Prostate gland (tissue), 2 donors: ENCODE results near the gene UNC13C. TPM values are rescaled to one million over a fixed set of nuclear protein-coding genes. Genes with fewer than 3 reads are reported as not detected.

Experiments used
- DNase-seq: peaks from one replicate; pipeline ENCODE4 v3.0.0-alpha.2; 2019; ENCODE audit warnings: low spot score
- H3K27ac ChIP-seq, 2 donors: fragments of 200-600 bp; sonication (generic); 2 replicates each; pipeline ENCODE4 v1.5.1; 2017 to 2019
- H3K27me3 ChIP-seq: fragments of 200-600 bp; sonication (generic); replicated peaks from 2 replicates; pipeline ENCODE4 v1.5.1; 2019; ENCODE audit not compliant: insufficient read depth
- H3K36me3 ChIP-seq, 2 donors: fragments of 200-600 bp; sonication (generic); 1 replicate in 1 of 2; 2 replicates in 1 of 2; pipeline versions ENCODE4 v1.5.1 to v1.8.1; 2017 to 2019
- H3K4me1 ChIP-seq: fragments of 200-600 bp; sonication (generic); replicated peaks from 2 replicates; pipeline ENCODE4 v1.5.1; 2019
- H3K4me3 ChIP-seq, 2 donors: fragments of 200-600 bp; sonication (generic); 2 replicates each; pipeline ENCODE4 v1.5.1; 2017 to 2019
- H3K9me3 ChIP-seq: fragments of 200-600 bp; sonication (generic); 2 replicates; pipeline ENCODE4 v1.5.1; 2017
- POLR2A ChIP-seq: fragments of 450-650 bp; IDR thresholded peaks from one replicate; pipeline ENCODE4 v1.6.1; 2016; ENCODE audit warnings: antibody characterized with exemption, mild to moderate bottlenecking
- POLR2AphosphoS5 ChIP-seq: sonication (generic); formaldehyde crosslinking; IDR thresholded peaks from one replicate; pipeline ENCODE4 v1.6.1; 2017; ENCODE audit warnings: antibody characterized with exemption
- WGBS: methylation state at CpG from one replicate; pipeline ENCODE4 v1.1.5; 2018; 5-methylcytosine and 5-hydroxymethylcytosine counted together
- intact Hi-C: fragments of 100-400 bp; cut with DNase I; formaldehyde crosslinking; loops from one replicate; pipeline ENCODE4 v1.14.2; 2022
- total RNA-seq, 2 donors: library from RNA; depleted of rRNA; stranded (reverse); fragments of >200 nt; gene quantifications; one replicate each; pipeline ENCODE4 v1.1.0, GENCODE V29; 2016
- TF ChIP-seq, protein P1 (sequence below), 4 experiments: fragments of 200-600 bp in 2 of 4; fragments of 450-650 bp in 2 of 4; sonication (generic) in 2 of 4; IDR thresholded peaks; 1 replicate in 3 of 4; 2 replicates in 1 of 4; pipeline ENCODE4 v1.5.1; 2016 to 2019; ENCODE audit warnings: antibody characterized with exemption in 4 of 4, mild to moderate bottlenecking in 2 of 4, moderate library complexity in 2 of 4

The UNC13C gene
- total RNA-seq, 2 donors from 2014 or later = 3.6 TPM; not detected in 1

DNA sequence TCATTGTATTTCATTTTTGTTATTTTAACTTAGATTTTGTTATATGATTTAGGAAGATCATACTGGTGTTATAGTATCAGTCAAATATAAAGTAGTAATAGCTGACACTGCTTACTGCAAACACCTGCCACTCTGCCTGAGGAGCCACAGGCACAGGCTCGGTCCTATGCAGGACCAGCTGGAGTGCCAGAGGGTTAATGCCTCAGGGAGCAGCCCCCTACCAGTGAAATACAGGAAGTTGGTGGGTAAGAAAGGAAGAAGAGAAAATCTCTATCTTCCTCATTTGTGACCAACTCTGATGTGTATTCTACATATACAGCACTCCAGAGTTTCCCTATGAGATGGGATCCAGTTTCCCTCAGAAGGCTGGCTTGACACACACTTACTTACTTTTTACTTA lies 593.3 kb downstream of the UNC13C start:
- H3K27me3 ChIP-seq = no peaks in the 10 kb centered on the region
- TF ChIP-seq, protein P1, sequence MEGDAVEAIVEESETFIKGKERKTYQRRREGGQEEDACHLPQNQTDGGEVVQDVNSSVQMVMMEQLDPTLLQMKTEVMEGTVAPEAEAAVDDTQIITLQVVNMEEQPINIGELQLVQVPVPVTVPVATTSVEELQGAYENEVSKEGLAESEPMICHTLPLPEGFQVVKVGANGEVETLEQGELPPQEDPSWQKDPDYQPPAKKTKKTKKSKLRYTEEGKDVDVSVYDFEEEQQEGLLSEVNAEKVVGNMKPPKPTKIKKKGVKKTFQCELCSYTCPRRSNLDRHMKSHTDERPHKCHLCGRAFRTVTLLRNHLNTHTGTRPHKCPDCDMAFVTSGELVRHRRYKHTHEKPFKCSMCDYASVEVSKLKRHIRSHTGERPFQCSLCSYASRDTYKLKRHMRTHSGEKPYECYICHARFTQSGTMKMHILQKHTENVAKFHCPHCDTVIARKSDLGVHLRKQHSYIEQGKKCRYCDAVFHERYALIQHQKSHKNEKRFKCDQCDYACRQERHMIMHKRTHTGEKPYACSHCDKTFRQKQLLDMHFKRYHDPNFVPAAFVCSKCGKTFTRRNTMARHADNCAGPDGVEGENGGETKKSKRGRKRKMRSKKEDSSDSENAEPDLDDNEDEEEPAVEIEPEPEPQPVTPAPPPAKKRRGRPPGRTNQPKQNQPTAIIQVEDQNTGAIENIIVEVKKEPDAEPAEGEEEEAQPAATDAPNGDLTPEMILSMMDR (IDR thresholded peaks at IDR 0.05) = no peak
- no peak for TF ChIP-seq POLR2A
- TF ChIP-seq POLR2AphosphoS5 = no peak
- intact Hi-C loops = no loop called here
- no peaks in the 10 kb centered on the region for H3K36me3 ChIP-seq
- WGBS = 81% methylated on average over 1 of the region's 1 CpG
- no peak for DNase-seq
- no peaks in the 10 kb centered on the region for H3K4me1 ChIP-seq
- H3K4me3 ChIP-seq = no peak overlapping the region
- H3K9me3 ChIP-seq = no peaks in the 10 kb centered on the region
- no peak overlapping the region for H3K27ac ChIP-seq

DNA sequence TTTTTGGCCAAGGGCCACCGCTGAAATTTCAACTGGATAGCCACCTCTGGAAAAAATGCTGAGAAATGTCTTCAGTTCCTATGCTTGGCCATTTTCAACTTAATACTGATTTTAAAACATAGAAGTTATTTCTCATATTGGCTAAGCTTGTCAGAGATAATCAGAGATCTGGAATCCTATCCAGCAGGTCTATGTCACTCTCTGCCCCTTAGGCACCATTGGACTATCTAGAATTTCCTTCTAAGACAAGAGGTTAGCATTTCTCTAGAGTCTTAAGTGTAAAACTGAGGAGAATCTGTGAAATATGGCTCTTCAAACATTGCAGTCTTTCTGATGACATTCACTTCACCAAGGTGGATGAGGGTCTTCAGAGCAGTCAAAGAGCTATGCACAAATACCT lies 597.3 kb downstream of the UNC13C start:
- TF ChIP-seq POLR2A (no peak), POLR2AphosphoS5 (no peak)
- TF ChIP-seq, protein P1 (IDR thresholded peaks at IDR 0.05) = no peak
- WGBS = 94% methylated on average over 1 of the region's 1 CpG

DNA sequence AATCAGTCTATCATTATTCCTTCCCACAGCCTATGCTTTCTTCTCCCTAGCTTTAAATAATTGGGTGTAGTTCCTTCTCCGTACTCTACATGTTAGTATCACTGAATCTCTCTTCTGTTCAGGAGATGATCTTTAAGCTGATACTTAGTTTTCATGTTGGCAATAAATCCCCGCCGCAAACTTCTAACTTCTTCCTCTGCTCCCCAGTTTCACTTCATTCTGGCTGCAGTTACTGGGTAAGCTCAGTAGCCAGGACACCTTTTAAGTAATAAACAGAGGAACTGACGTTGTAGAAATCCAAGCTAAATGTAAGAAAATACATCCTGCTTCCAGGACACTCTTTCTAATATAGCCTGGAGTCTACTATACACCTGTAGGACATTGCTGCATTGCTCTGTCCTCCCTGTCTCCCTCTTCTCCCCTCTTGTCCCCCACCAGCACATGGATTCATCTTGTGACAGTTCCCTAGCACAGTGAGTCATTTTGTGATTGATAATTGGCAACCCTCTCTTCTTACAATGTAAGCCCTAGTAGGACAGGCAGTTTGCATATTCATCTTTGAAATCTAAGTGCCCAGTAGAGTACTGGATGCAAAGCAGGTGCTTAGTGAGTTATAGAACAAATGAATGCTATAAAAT lies 598.2 kb downstream of the UNC13C start:
- H3K27ac ChIP-seq = no peak overlapping the region
- H3K9me3 ChIP-seq = no peaks in the 10 kb centered on the region
- H3K27me3 ChIP-seq = no peaks in the 10 kb centered on the region
- no peak overlapping the region for H3K4me3 ChIP-seq
- TF ChIP-seq, protein P1 (IDR thresholded peaks at IDR 0.05) = no peak
- TF ChIP-seq POLR2A (no peak), POLR2AphosphoS5 (no peak)
- H3K4me1 ChIP-seq = no peaks in the 10 kb centered on the region
- WGBS = 58% methylated on average over 4 of the region's 4 CpGs
- intact Hi-C loops = no loop called here
- DNase-seq = no peak
- no peaks in the 10 kb centered on the region for H3K36me3 ChIP-seq

More for the DNA sequence above, 597.3 kb downstream of the UNC13C start:
- DNase-seq = no peak
- Histone ChIP-seq H3K4me3 (no peak overlapping the region), H3K4me1 (no peaks in the 10 kb centered on the region), H3K36me3 (no peaks in the 10 kb centered on the region), H3K9me3 (no peaks in the 10 kb centered on the region), H3K27ac (no peak overlapping the region), H3K27me3 (no peaks in the 10 kb centered on the region)
- intact Hi-C loops = no loop called here

DNA sequence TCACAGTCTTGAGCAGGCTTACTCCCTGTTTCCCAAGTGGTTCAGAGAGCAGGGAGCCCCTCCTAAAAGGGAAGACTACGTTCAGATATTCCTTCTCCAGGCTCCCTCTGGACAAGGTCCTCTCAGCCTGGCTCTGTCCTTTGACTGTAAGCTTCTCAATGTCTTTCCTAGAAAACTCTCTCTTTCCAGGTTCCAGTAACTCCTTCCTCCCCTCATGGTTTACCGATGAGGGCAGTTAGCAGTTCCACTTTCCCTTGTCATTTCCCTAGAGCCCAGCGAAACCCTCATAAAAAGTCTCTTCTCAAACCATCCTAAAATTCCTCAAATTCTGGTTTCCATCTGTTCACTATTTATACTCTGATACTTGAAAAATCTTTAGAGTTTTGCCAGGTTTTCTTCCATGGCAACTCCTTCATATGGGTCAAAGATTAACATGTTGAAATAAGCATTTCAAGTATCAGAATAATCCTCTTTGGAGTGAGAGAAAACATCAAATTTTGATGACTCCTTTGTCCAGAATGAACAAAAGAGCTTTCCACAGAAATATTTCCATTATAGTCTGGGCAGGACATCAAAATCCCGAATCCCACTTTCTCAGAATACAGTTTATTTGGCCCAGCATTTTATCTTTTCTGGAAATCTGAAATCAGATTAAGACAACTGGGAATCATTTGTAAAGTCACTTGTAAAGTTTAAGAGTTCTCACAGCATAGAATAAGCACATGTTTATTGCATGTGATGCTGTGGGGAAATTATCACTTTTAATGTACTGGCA lies 599.4 kb downstream of the UNC13C start:
- no peak overlapping the region for H3K4me3 ChIP-seq
- 38% methylated on average over 4 of the region's 4 CpGs for WGBS
- TF ChIP-seq, protein P1 (IDR thresholded peaks at IDR 0.05) = no peak
- TF ChIP-seq POLR2A (no peak), POLR2AphosphoS5 (no peak)
- no peak overlapping the region for H3K27ac ChIP-seq
- H3K36me3 ChIP-seq = no peaks in the 10 kb centered on the region
- no peaks in the 10 kb centered on the region for H3K4me1 ChIP-seq
- no peaks in the 10 kb centered on the region for H3K27me3 ChIP-seq
- DNase-seq = no peak
- no peaks in the 10 kb centered on the region for H3K9me3 ChIP-seq
- intact Hi-C loops = no loop called here

DNA sequence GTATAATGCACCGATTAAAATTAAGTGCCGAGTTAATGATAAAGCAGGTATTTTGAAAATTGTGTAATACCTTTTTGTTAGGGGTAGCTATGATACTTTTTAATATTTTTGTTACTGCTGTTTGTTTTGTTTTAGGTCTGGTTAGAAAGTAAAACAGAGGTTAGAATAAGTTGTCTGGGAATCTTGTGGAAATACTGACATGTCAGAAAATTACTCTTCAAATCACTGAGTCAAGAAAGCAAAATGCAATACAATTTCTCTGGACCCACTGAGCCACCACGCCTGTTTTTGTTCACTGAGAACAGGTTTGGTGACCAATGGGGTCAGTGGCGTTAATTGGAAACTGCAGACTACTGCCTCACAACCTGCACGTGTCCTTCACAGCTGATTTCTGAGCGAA lies 601.6 kb downstream of the UNC13C start:
- intact Hi-C loops = no loop called here
- H3K4me1 ChIP-seq = no peaks in the 10 kb centered on the region
- TF ChIP-seq POLR2AphosphoS5 (no peak), POLR2A (no peak)
- TF ChIP-seq, protein P1 (IDR thresholded peaks at IDR 0.05) = no peak
- DNase-seq = no peak
- no peaks in the 10 kb centered on the region for H3K9me3 ChIP-seq
- no peaks in the 10 kb centered on the region for H3K27me3 ChIP-seq
- no peak overlapping the region for H3K27ac ChIP-seq
- no peak overlapping the region for H3K4me3 ChIP-seq
- 79% methylated on average over 6 of the region's 6 CpGs for WGBS
- no peaks in the 10 kb centered on the region for H3K36me3 ChIP-seq
